ENCODE results near the gene ATP5PO.
"Not testable (repeated sequence)": the region's sequence is repeated elsewhere in the genome, so short reads cannot be mapped to it uniquely, and the experiment has no call there.

ATP5PO gene

GRCh38 chr21:33865996-33866575, 49.5 kb downstream of the ATP5PO start:
- DNase-seq, result no peak

- no peak for DNase-seq
These were observed 50.4 kb downstream of the ATP5PO start for GRCh38 chr21:33865176-33865575.

- DNase-seq, result no peak
These were observed 51.5 kb downstream of the ATP5PO start for GRCh38 chr21:33864150-33864549.

GRCh38 chr21:33863191-33863590, 52.4 kb downstream of the ATP5PO start:
- not testable (repeated sequence) for DNase-seq

- no peak for DNase-seq
These were observed 54.5 kb downstream of the ATP5PO start for GRCh38 chr21:33861125-33861524.

GRCh38 chr21:33860332-33860879, 55.2 kb downstream of the ATP5PO start:
- no peak for DNase-seq

GRCh38 chr21:33859373-33860102, 56.1 kb downstream of the ATP5PO start:
- no peak for DNase-seq

- DNase-seq, result no peak
These were observed 56.8 kb downstream of the ATP5PO start for GRCh38 chr21:33858667-33859372.

GRCh38 chr21:33857846-33858666, 57.5 kb downstream of the ATP5PO start:
- DNase-seq, result no peak

- DNase-seq, result no peak
These were observed 58.6 kb downstream of the ATP5PO start for GRCh38 chr21:33856893-33857527.

- DNase-seq, result peak in 1 of 2 experiments; percentile 18
These were observed 60.4 kb downstream of the ATP5PO start for GRCh38 chr21:33855190-33855589.

GRCh38 chr21:33854604-33855003, 61.0 kb downstream of the ATP5PO start:
- no peak for DNase-seq
